Hepatocyte (in vitro differentiated cells): ENCODE results near the gene THAP4.

Experiments used
- CTCF ChIP-seq: fragments of 200-600 bp; sonication (generic); IDR thresholded peaks from 2 replicates; pipeline ENCODE4 v1.5.1; 2016; ENCODE audit warnings: antibody characterized with exemption, mild to moderate bottlenecking; ENCODE audit not compliant: poor library complexity
- EZH2 ChIP-seq: fragments of 200-600 bp; sonication (generic); IDR thresholded peaks from 2 replicates; pipeline ENCODE4 v1.6.1; 2016; ENCODE audit warnings: antibody characterized with exemption, mild to moderate bottlenecking, borderline replicate concordance
- EZH2phosphoT487 ChIP-seq: fragments of 200-600 bp; sonication (generic); IDR thresholded peaks from one replicate; pipeline ENCODE4 v1.6.1; 2018; ENCODE audit warnings: antibody characterized with exemption, mild to moderate bottlenecking, low read depth, moderate library complexity; ENCODE audit not compliant: unreplicated experiment, severe bottlenecking

GRCh38 chr2:241680827-241681599 is 44.1 kb upstream of the THAP4 start:
- TF ChIP-seq CTCF, result no peak
- no peak for TF ChIP-seq EZH2
- TF ChIP-seq EZH2phosphoT487, result no peak
